T-helper 22 cell (primary cell): ENCODE results near the gene CXCL1.

Source experiments
- DNase-seq: peaks from one replicate; pipeline ENCODE4 v3.0.0-alpha.2; 2020; ENCODE audit warnings: low read depth

Gene CXCL1

DNA sequence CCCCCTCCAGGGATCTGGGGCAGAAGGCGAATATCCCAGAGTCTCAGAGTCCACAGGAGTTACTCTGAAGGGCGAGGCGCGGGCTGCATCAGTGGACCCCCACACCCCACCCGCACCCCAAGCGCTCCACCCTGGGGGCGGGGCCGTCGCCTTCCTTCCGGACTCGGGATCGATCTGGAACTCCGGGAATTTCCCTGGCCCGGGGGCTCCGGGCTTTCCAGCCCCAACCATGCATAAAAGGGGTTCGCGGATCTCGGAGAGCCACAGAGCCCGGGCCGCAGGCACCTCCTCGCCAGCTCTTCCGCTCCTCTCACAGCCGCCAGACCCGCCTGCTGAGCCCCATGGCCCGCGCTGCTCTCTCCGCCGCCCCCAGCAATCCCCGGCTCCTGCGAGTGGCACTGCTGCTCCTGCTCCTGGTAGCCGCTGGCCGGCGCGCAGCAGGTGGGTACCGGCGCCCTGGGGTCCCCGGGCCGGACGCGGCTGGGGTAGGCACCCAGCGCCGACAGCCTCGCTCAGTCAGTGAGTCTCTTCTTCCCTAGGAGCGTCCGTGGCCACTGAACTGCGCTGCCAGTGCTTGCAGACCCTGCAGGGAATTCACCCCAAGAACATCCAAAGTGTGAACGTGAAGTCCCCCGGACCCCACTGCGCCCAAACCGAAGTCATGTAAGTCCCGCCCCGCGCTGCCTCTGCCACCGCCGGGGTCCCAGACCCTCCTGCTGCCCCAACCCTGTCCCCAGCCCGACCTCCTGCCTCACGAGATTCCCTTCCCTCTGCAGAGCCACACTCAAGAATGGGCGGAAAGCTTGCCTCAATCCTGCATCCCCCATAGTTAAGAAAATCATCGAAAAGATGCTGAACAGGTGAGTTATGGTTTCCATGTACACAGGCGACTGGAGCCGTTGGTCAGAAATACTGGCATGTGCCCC, at the start of gene CXCL1:
Gene CXCL1, plus strand, starts transcription at position 264 of the 926 bp plus-strand sequence. Its CDS starts 78 bp downstream, at position 342.
- no peak for DNase-seq

GRCh38 chr4:73821325-73821724, 47.9 kb upstream of the CXCL1 start:
- DNase-seq, result no peak

DNA sequence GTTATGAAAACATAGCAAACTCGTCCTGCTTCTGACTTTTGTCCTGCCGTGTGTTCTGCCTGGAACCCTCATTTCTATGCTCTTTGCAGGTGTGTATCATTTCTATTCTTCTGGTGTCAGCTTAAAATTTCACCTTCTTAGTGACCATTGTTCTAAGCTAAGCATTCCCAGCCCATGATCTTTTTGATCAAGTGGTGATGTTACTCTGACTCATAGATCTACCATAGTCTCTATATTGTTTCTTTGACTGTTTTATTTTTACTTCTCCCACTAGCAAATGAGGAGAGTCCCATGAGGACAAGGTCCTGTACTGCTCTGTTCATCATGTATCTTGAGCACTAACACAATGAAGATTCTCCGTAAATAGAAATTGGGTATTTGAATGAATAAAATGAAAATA, 46.8 kb upstream of the CXCL1 start:
- no peak for DNase-seq

GRCh38 chr4:73822812-73823504, 46.2 kb upstream of the CXCL1 start:
- DNase-seq, result no peak

DNA sequence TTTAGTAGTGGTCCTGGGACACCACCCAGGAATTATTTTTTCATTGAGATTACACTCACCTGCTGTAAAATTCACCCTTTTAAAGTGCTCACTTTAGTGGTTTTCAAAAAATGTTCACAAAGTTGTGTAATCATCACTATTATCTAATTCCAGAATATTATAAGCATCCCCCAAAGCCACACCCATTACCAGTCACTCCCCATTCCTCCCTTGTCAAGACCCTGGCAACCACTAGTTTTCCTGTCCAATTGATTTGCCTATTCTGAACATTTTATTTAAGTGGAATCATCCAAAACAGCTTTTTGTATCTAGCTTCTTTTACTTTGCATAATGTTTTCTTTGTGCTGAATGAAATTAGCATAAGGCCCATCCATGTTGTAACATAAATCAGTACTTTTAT, 45.4 kb upstream of the CXCL1 start:
- DNase-seq, result no peak

DNA sequence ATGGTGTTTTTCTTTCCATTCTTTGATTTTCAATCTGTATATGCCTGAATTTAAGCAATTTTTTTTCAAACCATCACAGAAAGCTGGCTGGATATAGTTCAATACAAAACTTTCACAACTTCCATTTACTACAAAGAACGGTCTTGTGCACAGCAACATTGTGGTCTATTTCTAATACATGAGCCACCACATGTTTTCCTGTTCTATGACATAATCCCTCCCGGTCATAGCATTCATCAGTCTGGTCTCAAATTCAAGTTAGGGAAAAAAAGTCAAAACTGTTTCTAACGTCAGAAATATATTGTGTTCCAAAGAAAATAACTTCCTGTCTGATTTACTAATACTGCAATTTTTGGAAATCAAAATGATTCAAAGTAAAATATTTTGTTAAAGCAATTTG, 40.2 kb upstream of the CXCL1 start:
- DNase-seq, result no peak

- no peak for DNase-seq
These were observed 37.6 kb upstream of the CXCL1 start for GRCh38 chr4:73831569-73831968.

DNA sequence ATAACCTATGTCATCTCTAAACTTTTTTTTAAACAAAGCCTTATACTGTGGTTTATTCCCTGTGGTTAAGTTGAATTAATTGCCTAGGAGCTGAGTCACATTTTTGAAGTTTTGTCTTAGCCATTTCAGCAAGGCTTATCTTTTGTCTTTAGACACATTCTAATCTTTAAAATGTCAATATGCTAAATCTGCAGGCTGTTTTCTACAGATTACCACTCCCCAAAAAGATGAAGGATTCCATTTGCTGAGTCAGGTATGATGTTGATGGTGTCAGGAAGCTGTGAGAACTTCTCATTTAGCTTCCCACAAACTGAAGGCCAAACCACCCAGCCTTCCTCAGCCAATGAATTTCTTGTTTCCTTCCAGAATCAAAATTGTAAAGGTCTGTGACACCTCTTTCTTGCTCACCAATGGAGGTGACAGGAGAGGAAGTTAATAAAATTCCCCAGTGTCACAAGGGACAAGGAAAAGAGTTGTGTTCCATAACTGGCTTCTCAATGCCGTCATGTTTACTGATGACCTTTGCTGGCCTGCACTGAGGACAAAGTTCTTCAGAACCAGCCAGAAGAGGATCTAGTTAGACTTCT, 36.4 kb upstream of the CXCL1 start:
- DNase-seq, result no peak

DNA sequence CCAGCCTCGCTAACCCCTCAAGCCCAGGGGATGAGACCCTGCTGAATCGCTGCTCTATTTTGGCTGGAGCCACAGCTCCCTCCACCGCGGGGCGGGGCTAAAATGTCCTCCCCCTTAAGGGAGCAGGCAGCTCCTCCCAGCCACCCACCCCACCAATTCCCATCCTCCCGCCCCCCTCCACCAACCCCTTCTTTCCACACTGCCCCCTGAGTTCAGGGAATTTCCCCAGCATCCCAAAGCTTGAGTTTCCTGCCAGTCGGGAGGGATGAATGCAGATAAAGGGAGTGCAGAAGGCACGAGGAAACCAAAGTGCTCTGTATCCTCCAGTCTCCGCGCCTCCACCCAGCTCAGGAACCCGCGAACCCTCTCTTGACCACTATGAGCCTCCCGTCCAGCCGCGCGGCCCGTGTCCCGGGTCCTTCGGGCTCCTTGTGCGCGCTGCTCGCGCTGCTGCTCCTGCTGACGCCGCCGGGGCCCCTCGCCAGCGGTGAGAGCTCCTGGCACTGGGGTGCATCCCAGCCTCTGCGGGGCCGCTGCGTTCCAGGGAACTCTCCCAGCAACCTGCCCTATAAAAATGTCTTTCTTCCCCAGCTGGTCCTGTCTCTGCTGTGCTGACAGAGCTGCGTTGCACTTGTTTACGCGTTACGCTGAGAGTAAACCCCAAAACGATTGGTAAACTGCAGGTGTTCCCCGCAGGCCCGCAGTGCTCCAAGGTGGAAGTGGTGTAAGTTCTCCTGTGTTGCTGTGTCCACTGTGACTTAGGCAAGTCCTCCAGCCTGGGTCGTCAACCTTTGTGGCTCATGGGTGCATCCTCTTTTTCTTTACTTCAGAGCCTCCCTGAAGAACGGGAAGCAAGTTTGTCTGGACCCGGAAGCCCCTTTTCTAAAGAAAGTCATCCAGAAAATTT, 32.6 kb upstream of the CXCL1 start, which contains the start of gene CXCL6:
Gene CXCL6, plus strand, starts transcription at position 306 of the 907 bp plus-strand sequence. Its CDS starts 73 bp downstream, at position 379.
- no peak for DNase-seq

- no peak for DNase-seq
These were observed 30.1 kb upstream of the CXCL1 start for GRCh38 chr4:73839071-73839470.

DNA sequence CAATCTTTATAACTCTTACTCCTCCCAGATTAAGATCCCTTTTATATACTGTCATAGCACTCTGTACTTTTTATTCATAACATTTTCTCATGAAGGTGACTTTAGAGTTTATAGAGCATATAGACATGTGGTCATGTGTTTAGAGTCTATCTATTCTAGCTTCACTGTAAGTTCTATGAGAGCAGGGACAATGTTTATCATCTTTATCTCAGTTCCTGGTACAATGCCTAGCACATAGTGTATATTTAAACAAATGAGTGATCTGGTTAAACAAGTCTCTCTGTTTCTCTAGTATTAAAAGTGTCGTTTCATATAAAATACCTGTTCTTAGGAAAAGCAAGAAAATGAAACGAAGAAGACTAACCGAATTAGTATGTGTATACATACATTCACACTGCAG, 29.5 kb upstream of the CXCL1 start:
- no peak for DNase-seq

DNA sequence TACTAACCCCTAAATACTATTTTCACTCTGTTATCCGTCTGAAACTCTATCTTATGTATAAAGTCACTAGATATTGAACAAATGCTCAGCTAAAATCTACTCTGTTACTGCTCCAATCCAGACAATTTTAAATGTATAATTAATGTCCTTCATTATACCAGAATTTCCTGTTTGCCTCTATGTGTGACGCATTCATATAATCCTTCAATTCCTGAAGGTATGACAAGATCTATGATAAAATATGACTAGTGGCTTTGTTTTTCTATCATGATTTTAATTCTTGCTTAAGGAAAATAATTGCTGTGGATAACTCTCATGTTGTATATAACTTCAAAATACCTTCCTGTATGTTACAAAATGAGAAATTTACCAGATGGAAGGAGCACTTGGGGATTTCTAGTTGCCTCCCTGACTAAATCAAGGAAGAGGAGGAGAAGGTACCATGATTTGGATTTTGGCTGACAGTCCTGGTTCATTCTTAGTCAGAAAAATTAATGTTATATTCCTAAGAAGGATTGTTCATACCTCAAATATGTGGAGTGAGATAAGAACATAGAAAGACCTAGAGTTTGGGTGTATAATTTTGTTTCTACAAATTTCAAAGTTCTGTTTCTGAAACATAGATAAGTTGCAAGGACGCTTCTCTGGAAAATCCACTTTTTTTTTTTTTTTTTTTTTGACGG, 27.8 kb upstream of the CXCL1 start:
- DNase-seq, result no peak

DNA sequence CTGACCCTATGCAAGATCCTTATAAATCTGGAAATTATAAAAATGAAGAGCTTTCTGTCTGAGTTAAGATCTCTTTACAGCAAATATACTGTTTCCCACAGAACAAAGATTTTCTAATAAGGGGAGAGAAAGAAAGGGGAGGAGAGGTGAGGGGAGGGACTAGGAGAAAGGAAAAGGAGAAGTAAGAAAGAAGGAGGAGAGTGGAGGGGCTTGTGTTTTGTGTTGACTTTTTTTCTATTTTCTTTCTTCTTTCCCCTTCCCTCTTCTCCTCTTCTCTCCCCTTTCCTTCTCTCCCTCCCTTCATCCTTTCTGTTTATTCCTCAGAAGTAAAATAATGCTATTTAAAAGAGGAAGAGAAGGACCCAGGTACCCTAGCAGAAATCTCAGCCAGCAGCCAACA, 26.5 kb upstream of the CXCL1 start:
- no peak for DNase-seq

GRCh38 chr4:73843369-73843768, 25.8 kb upstream of the CXCL1 start:
- no peak for DNase-seq

DNA sequence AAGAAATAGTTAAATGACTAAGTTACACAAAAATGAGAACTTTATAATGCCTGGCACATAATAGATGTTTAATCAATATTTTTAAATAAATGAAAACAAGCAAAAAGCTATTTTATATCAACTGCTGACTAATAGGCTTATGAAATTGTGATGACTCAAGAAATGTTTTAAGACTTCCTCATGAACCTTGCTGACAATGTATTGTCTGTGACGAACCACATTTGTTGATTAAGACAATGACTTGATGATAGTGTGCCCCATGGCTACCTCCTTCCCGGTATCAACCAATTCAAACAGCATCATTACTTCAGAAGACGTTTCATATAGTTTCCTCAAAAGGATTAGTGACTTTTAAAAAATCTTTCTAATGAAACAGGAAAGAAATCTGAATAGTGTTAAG, 24.8 kb upstream of the CXCL1 start:
- DNase-seq, result no peak

- DNase-seq, result no peak
These were observed 24.4 kb upstream of the CXCL1 start for GRCh38 chr4:73844806-73845205.

DNA sequence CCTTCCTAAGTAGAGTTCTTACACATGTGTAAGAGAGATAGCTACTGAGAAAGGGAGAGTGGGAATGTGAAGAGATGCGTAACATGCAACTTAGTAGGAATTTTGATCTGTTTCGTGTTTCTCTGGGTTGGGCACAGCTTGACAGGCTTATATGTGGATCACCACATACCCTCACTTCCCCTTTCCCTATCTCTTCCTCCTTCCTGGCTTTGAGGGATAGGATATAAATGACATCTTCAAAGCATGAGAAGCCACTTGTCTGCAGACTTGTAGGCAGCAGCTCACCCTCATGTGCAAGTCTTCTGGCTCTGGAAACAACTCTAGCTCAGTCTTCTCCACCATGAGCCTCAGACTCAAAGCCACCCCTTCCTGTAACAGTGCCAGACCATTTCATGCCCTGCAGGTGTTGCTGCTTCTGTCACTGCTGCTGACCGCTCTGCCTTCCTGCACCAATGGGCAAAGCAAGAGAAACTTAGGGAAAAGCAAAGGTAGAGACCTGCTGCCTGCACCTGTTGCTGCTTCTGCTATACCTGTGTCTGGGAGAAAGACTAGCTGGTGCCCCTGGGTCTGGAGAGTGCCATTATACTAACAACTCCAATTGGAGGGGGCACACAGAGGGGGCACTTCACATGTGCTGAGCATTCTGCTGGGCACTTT, 21.5 kb upstream of the CXCL1 start:
- DNase-seq, result no peak

- no peak for DNase-seq
These were observed 20.9 kb upstream of the CXCL1 start for GRCh38 chr4:73848183-73848777.

DNA sequence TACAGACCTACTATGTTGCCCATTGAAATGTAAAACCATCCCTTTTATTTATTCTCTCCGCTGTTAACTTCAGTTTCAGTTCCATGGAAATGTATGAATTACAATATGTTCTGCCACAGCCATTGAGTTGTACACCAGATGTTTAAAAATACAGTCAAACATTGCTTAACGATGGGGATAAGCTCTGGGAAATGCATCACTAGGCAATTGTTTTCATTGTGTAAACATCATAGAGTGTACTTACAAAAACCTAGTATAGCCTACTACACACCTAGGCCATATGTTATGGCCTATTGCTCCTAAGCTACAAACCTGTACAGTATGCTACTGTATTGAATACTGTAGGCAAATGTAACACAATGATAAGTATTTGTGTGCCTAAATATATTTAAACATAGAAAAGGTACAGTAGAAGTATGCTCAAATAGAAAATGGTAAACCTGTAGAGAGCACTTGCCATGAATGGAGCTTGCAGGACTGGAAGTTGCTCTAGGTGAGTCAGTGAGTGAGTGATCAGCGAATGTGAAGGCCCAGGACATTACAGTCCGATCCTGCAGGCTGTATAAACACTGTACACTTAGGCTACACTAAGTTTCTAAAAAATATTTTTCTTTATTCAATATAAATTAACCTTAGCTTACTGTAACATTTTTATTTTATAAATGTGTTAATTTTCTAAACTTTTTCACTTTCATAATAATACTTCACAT, 18.8 kb upstream of the CXCL1 start:
- no peak for DNase-seq

GRCh38 chr4:73851293-73851692, 17.9 kb upstream of the CXCL1 start:
- no peak for DNase-seq
